NCI-H1417 (cell line): ENCODE data around the gene MINDY1.

Experiments used
- DNase-seq, 3 experiments: peaks; one replicate each; lab custom pipeline; 2025; lab: John Stamatoyannopoulos, UW

The MINDY1 gene

DNA sequence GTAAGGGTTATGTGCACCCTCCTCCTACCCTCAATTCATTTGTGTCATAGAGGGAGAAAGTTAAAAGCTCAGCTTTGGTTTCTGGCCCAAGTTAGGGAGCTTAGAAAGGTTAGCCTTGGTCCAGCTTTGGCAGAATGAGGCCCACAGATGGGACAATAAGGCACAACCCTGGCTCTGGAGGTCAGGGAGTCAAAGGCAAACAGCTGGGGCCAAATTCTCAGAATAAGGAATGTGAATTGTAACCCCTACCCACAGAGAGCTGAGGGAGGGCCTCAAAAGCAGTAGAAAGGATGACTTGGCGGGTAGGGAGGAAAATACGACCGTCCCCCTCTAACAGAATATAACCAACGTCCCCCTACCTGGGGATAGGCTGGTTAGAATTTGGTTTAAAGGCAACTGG lies 41.1 kb downstream of the MINDY1 start:
- no peak for DNase-seq

DNA sequence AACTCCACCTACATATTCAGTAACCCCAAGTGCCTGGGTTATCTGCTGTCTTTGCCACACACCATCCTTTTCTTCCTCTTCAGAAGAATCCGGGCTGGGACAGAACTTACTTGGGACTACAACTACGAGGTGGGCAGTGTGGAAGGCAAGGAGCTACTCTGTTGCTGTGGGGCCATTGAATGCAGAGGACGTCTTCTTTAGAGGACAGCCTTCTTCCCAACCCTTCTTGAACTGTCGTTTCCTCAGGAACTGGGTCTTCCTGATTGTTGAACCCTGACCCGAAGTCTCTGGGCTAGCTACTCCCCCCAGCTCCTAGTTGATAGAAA lies 42.6 kb downstream of the MINDY1 start:
- no peak for DNase-seq

DNA sequence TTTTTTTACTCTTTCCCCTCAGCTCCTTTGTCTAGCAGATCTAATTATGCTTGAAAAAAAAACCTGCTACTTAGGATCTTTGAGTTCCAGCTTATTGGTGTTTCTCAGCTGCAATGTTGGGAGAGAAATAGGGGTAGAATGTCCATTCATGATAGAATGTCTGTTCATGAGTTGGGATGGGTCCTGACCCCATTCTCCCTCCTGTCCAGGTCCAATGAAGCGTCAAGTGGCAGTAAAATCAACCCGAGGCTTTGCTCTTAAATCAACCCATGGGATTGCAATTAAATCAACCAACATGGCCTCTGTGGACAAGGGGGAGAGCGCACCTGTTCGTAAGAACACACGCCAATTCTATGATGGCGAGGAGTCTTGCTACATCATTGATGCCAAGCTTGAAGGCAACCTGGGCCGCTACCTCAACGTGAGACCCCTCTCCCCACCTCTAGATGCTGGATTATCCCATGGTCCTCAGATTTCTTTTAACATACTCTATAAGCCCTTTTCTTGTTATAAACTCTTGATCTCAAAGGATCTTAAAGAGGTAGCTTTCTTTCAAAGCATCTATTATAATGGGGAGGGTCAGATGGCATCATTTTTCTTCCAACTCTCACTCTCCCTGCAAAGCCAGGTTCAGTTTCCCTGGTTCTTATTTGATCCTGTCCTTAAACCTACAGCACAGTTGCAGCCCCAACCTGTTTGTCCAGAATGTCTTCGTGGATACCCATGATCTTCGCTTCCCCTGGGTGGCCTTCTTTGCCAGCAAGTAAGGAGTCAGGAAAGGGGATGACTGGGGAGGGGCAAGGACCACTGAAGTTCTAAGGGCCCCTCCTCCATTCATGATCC lies 43.2 kb downstream of the MINDY1 start:
- no peak for DNase-seq

DNA sequence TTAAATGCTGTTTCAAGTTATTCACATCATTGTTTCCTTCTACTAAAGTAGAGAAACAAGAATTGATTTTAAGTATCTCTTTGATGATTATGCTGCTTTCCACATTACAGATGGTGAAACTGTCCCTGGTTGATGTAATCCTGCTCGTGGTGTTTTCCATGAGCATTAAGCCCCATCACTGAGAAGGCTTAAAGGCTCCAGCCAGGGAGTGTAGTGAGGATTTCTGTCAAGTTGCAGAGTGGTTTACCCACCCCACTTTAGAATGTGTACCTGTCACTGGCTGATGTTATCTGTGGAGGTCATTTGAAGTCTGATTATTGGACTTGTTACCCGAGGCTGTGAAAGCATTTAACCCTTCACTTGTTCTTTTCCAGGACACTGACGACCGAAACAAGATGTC lies 44.9 kb downstream of the MINDY1 start:
- DNase-seq = no peak

DNA sequence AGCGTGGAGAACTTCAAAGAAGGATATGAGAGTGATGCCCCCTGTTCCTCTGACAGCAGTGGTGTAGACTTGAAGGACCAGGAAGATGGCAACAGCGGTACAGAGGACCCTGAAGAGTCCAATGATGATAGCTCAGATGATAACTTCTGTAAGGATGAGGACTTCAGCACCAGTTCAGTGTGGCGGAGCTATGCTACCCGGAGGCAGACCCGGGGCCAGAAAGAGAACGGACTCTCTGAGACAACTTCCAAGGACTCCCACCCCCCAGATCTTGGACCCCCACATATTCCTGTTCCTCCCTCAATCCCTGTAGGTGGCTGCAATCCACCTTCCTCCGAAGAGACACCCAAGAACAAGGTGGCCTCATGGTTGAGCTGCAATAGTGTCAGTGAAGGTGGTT lies 46.1 kb downstream of the MINDY1 start:
- DNase-seq = no peak

DNA sequence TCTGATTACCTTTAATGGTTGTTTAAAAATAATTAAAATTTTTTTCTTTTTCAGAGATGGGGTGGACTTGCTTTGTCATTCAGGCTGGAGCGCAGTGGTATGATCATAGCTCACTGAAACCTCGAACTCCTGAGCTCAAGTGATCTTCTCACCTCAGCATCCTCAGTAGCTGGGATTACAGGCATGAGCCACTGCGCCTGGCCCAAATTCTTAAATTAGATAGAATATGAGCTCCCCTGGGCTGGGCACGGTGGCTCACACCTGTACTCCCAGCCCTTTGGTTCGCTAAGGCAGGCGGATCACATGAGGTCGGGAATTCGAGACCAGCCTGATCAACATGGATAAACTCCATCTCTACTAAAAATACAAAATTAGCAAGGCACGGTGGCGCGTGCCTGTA lies 49.0 kb downstream of the MINDY1 start:
- DNase-seq = no peak

DNA sequence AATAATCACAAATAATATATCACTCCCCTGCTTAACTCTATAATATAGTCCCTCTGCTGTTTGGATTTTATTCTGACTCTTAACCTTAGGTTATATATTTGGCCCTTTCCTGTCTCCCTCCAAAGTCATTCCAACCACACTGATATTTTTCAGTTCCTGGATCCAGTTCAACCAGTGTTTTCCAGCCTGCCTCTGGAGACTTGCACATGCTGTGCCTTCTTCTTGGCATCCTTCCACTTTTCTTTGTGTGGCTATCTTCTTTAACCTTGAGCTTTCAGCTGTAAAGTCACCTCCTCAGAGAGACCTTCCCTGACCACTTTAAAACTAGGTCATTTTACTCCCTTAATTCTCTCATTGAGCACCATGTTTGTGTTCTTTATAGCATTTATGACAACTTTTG lies 51.4 kb downstream of the MINDY1 start:
- no peak for DNase-seq

DNA sequence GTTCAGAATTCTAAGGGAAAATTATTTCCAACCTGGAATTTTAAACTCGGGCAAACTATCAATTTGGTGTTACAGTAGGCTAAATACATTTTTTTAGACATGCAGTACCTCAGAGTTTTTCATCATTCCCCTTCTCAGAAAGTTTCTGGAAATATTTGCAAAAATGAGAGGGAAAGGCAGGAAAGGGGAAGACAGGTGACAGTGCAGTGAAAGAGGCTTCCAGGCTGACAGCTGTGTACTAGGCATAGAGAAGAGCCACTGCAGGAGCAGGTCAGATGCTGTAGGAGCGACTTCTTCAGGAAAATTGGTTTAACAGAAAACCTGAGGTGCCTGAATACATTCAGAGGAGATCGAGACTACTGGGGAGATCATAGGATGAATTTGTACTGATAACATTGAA lies 52.0 kb downstream of the MINDY1 start:
- no peak for DNase-seq
